CD4-positive, alpha-beta T cell (primary cell): ENCODE results near the gene MIR17HG. TPM values are rescaled to one million over a fixed set of nuclear protein-coding genes. Genes with fewer than 3 reads are reported as not detected.

ENCODE experiments used
- ATAC-seq: fragments of 200-7000 bp; cut with Tn5 transposase; one replicate; pipeline ENCODE4 v1.10.0; 2022; ENCODE audit warnings: mild to moderate bottlenecking; ENCODE audit not compliant: poor library complexity
- CTCF ChIA-PET: fragments of 350-600 bp; sonication (Branson Sonifier 250); formaldehyde crosslinking; loops from one replicate; lab custom pipeline; 2021; ENCODE audit warnings: antibody characterized with exemption, inconsistent platforms; lab: Charles Lee
- POLR2A ChIA-PET: fragments of 350-600 bp; sonication (Branson Sonifier 250); formaldehyde crosslinking; loops from one replicate; lab custom pipeline; 2021; ENCODE audit warnings: antibody characterized with exemption, inconsistent platforms; lab: Charles Lee
- DNase-seq, 14 experiments: peaks; one replicate each; pipeline ENCODE4 v3.0.0-alpha.2; 2013 to 2020; ENCODE audit warnings: mixed read lengths in 2 of 14
- H3K27ac ChIP-seq, 2 donors: one replicate each; pipeline versions ENCODE4 v1.5.1 to v1.7.0; 2013; ENCODE audit warnings: low read length in 2 of 2, low read depth in 1 of 2, mild to moderate bottlenecking in 1 of 2
- H3K27me3 ChIP-seq, 2 experiments: 1 replicate in 1 of 2; 2 replicates in 1 of 2; pipeline versions ENCODE4 v1.6.1 to v1.7.0; 2013; ENCODE audit warnings: low read length in 2 of 2, control low read depth in 1 of 2, mild to moderate bottlenecking in 1 of 2, moderate library complexity in 1 of 2; ENCODE audit not compliant: insufficient read depth in 2 of 2, control insufficient read depth in 1 of 2
- H3K36me3 ChIP-seq: one replicate; pipeline ENCODE4 v1.6.1; 2013; ENCODE audit warnings: low read length, control low read depth; ENCODE audit not compliant: insufficient read depth
- H3K4me1 ChIP-seq: one replicate; pipeline ENCODE4 v1.6.1; 2013; ENCODE audit warnings: low read length, control low read depth; ENCODE audit not compliant: insufficient read depth
- H3K4me3 ChIP-seq: one replicate; pipeline ENCODE4 v1.5.1; 2013; ENCODE audit warnings: mild to moderate bottlenecking, low read length, moderate library complexity
- H3K9me3 ChIP-seq, 2 experiments: 1 replicate in 1 of 2; 2 replicates in 1 of 2; pipeline versions ENCODE4 v1.6.1 to v1.7.0; 2013; ENCODE audit warnings: low read length in 2 of 2, mild to moderate bottlenecking in 2 of 2, control low read depth in 1 of 2, moderate library complexity in 1 of 2; ENCODE audit not compliant: control insufficient read depth in 1 of 2, insufficient read depth in 1 of 2
- H3K27ac Mint-ChIP-seq: one replicate; pipeline ENCODE4 v1.8.0; 2020; ENCODE audit warnings: mixed read lengths
- H3K27me3 Mint-ChIP-seq: one replicate; pipeline ENCODE4 v1.8.0; 2021; ENCODE audit warnings: mixed read lengths
- H3K36me3 Mint-ChIP-seq: one replicate; pipeline ENCODE4 v1.8.0; 2021; ENCODE audit warnings: low read depth, mixed read lengths
- H3K4me1 Mint-ChIP-seq: one replicate; pipeline ENCODE4 v1.8.0; 2021; ENCODE audit warnings: low read depth, mixed read lengths
- H3K4me3 Mint-ChIP-seq: one replicate; pipeline ENCODE4 v1.8.0; 2020; ENCODE audit warnings: mild to moderate bottlenecking, mixed read lengths
- H3K9me3 Mint-ChIP-seq: one replicate; pipeline ENCODE4 v1.8.0; 2020; ENCODE audit warnings: mixed read lengths
- CTCF ChIP-seq: fragments of 200-600 bp; IDR thresholded peaks from one replicate; pipeline ENCODE4 v1.8.0; 2022; ENCODE audit warnings: antibody characterized with exemption, mild to moderate bottlenecking
- intact Hi-C, 2 experiments: fragments of 100-400 bp; cut with DNase I in 1 of 2; cut with micrococcal nuclease in 1 of 2; formaldehyde crosslinking; loops; one replicate each; pipeline versions ENCODE4 v1.15.1 to v1.9.0; 2023 to 2025; cut with DNase I, micrococcal nuclease
- total RNA-seq, 174 experiments: library from RNA in 2 of 174; stranded (reverse) in 2 of 174; gene quantifications; one replicate each; pipeline ENCODE4 v1.2.3 and lab custom pipeline; 2021 to 2026

The MIR17HG gene
- total RNA-seq, 2 experiments from 2014 or later, result 6.0 to 6.6 TPM

DNA sequence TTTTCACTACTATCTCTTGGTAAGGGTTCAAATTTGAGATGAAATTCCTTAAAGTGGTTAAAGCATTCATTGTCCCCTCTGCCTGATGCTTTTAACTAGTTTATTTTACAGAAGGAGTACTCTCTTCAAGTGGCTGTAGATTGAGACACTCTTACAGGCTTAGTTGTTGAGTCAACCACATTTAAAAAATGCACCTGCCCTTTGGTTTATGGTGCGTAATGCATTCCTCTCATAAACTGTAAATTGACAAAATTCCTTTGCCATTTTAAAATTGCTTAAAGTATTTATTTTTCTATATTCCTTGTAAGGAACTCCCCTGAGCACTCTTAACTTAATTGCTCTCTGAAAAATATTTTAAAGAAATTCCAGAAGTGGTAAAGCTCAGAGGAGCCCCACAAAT is 50.1 kb downstream of the MIR17HG start:
- Mint-ChIP-seq H3K27ac (no peak overlapping the region), H3K4me1 (peaks cover 19% of the 10 kb centered on the region), H3K27me3 (peaks cover 58% of the 10 kb centered on the region), H3K36me3 (no peaks in the 10 kb centered on the region), H3K4me3 (no peak overlapping the region), H3K9me3 (no peaks in the 10 kb centered on the region)
- intact Hi-C loops, result no loop called here
- Histone ChIP-seq H3K4me3 (no peak overlapping the region), H3K9me3 (peaks cover 0 to 11% of the 10 kb centered on the region in 2 experiments), H3K36me3 (no peaks in the 10 kb centered on the region), H3K4me1 (peaks cover 17% of the 10 kb centered on the region), H3K27ac (no peak overlapping the region), H3K27me3 (peaks cover 25 to 37% of the 10 kb centered on the region in 2 experiments)
- TF ChIP-seq CTCF, result no peak
- ChIA-PET CTCF (no interaction called here), POLR2A (no interaction called here)
- ATAC-seq (no peak), DNase-seq (no peak)

- H3K27ac ChIP-seq, result no peak within 1 kb of the TSS
- no peaks in the 10 kb centered on the region for H3K9me3 Mint-ChIP-seq
- intact Hi-C loops, result loop anchor here (2.0 kb wide), 2 partner anchors 50 to 52 kb away; partner anchors contain the start of gene MIR17HG (in 1 of the 2)
- H3K27me3 Mint-ChIP-seq, result peaks cover 61% of the 10 kb centered on the region
- no peak within 1 kb of the TSS for H3K27ac Mint-ChIP-seq
- peak within 1 kb of the TSS; percentile 60 for H3K4me3 ChIP-seq
- H3K4me3 Mint-ChIP-seq, result peak within 1 kb of the TSS; percentile 83
- no peak for TF ChIP-seq CTCF
- H3K36me3 Mint-ChIP-seq, result no peaks in the 10 kb centered on the region
- ATAC-seq (peak; percentile 99), DNase-seq (peak; percentile 69 to 91 (median 76))
- ChIA-PET POLR2A (interaction anchor here (2.5 kb wide), 1 partner anchor 52 kb away, joined by 9 read pairs; the partner anchor contains the start of gene MIR17HG), CTCF (no interaction called here)
- H3K27me3 ChIP-seq, result peaks cover 25 to 37% of the 10 kb centered on the region in 2 experiments
- no peaks in the 10 kb centered on the region for H3K36me3 ChIP-seq
- H3K4me1 Mint-ChIP-seq, result peaks cover 19% of the 10 kb centered on the region
- H3K9me3 ChIP-seq, result peaks cover 0 to 11% of the 10 kb centered on the region in 2 experiments
- H3K4me1 ChIP-seq, result peaks cover 17% of the 10 kb centered on the region
Observed at GRCh38 chr13:91398413-91399188, 51.1 kb downstream of the MIR17HG start, which contains the start of gene GPC5. GPC5 (plus strand) TSS chr13:91398621.

- Histone ChIP-seq H3K27ac (no peak overlapping the region), H3K36me3 (no peaks in the 10 kb centered on the region), H3K4me1 (peaks cover 17% of the 10 kb centered on the region), H3K4me3 (peak overlapping the region; percentile 60), H3K9me3 (peaks cover 0 to 11% of the 10 kb centered on the region in 2 experiments), H3K27me3 (peaks cover 18 to 28% of the 10 kb centered on the region in 2 experiments)
- Mint-ChIP-seq H3K27me3 (peaks cover 56% of the 10 kb centered on the region), H3K4me3 (peak overlapping the region; percentile 79), H3K4me1 (peaks cover 19% of the 10 kb centered on the region), H3K9me3 (no peaks in the 10 kb centered on the region), H3K36me3 (no peaks in the 10 kb centered on the region), H3K27ac (no peak overlapping the region)
- intact Hi-C loops, result loop anchor here (2.0 to 10.0 kb wide), 3 partner anchors 51 to 265 kb away; partner anchors contain the start of gene MIR17HG (in 1 of the 2)
- no peak for TF ChIP-seq CTCF
- CTCF ChIA-PET, result interaction anchor here (1.0 kb wide), 1 partner anchor 12 kb away, joined by 5 read pairs; no protein-coding TSS in a partner anchor
- no peak for ATAC-seq
- POLR2A ChIA-PET, result interaction anchor here (2.5 kb wide), 1 partner anchor 52 kb away, joined by 9 read pairs; the partner anchor contains the start of gene MIR17HG
- peak in 3 of 14 experiments; percentile 15 to 43 (median 29) for DNase-seq
Observed at GRCh38 chr13:91399189-91400062, 51.9 kb downstream of the MIR17HG start.
